DMS53 treated with DMSO at 0.1 percent for 48 hours (cell line): ENCODE measurements around the gene CPAMD8.
A peak's percentile ranks its signal among the peaks of the same experiment; 100 is the strongest.

ENCODE experiments used
- DNase-seq: peaks from one replicate; lab custom pipeline; 2025; ENCODE audit not compliant: unreplicated experiment; lab: John Stamatoyannopoulos, UW

The CPAMD8 gene

DNA sequence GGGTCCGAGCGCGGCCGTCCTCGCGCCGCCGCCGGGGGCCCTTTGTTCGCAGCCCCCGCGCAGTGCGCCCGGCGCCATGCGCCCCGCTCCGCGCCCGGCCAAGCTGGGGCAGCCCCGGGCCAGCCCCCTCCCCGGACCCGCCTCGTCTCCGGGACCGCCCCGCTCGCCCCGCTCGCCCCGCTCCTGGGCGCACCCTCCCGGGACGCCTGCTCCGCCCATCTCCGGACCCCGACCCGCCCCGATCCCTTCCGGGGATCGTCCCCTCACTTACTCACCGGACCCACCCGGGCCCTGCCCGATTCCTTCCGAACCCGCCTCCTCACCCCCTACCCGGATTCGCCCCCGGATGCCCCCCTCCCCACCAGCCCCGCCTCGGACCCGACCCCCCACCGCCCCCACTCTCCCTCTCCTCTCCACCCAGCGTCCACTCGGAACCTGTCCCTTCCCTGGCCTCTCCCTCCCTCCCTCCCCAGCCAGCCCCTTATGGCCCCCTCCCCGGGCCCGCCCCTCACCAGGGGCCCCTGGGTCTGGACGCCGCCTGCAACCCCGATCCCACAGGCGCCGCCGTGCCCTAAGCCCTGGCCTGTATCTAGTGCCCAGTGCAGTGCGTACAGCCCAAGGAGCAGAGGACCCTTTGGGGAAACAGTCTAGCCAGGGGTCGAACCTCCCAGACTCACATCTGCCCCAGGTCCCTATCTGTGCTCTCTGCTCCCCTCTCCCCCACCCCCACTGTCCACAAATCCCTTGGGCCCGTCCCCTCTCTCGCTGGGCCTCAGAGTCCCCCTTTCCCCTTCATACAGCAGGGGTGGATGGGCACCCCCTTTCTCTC lies at the start of gene CPAMD8:
Gene CPAMD8, minus strand, starts transcription at position 105 of the 829 bp plus-strand sequence. CDS start 168 bp downstream, outside the sequence.
- no peak for DNase-seq

DNA sequence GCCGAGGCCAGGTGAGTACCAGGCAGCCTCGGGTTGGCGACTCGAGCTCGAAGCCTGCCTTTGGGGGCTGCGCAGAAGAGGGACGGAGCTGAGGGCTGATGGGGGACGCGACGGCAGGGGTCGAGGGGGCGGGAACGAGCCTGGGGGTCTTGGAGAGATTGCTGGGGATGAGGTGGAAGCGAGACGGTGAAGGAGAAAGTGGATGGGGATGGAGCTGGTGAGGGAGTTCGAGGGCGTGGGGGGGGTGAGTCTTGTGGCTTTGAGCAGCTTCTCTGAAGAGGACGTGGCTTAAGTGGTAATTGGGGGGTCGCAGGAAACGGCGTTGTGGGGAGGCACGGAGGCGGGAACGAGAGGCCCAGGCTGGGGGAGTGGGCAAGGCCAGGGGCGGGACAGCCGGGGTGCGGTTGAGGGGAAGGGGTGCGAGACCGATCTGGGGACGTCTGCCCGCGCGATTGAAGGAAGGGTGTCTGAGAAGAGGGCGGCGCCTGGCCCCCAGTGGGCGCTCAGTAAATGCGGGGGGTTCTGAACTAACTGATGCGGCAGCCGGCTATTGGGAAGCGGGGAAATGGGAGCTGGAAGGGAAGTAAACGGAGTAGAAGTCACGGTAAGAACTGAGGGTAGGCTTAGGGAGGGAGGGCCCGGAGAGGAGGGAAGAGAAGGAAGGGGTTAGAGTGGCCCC lies 49.4 kb upstream of the CPAMD8 start:
- no peak for DNase-seq

DNA sequence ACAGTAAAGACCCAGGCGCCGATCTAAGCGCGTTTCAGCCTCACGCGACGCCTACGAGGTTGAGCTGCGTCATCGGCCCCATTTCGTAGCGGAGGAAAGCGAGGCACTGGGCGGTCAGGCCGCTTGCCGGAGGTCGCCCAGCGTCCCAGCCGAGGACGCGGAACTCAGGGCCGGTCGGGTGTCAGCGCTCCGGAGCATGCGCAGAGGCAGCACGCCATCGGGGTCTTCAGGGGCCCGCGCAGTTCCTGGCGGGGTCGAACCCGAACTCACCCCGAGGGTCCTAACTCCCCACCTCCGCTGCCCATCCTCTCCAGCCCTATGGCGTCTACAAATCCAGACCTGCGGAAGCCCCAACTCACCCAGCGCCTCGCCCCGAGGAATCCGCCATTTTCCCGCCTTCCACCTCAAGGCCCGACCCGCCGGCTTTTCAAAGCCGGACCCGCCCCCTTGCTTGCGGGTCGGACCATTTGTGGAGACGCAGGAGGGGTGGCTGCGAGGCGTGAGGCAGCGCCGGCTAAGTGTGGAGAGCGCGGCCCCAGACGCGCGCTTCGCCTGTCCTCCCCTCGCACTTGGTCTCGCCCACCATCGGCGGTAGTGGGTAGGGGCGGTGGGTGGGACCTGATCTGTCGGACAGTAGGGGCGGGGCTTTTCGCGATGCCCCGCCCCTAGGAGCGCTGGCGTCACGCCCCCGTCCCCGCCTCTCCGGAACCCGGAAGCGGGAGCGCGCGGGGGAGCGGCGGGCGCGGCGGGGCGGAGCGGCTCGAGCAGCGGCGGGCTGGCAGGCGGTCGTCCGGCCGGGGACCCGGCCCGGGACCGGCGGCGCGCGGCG lies 48.6 kb upstream of the CPAMD8 start, which contains the start of the genes HAUS8 and MYO9B:
Gene HAUS8, minus strand, starts transcription at position 418 of the 829 bp plus-strand sequence. Its CDS starts 30 bp downstream, at position 388.
Gene MYO9B, plus strand, starts transcription at position 743 of the 829 bp plus-strand sequence. CDS start 25,941 bp downstream, outside the sequence.
- peak; percentile 80 for DNase-seq

DNA sequence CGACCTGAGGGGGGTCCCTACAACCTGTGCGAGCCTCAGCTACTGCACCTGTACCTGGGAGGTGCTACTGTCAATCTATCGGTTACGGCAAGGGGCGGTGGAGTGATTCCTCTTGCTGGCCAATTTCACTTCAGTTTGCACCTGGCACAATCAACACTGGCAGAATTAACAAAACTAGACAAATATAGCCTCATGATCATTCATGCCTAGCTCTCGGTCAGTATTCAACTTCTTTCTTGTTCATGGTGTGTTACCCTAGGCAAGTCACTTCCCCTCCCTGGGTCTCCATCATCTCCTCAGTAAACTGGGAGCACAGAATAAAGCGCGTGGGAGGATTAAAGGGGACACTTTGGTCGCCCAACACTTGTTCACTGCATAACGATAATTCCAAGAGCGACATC lies 48.0 kb upstream of the CPAMD8 start:
- DNase-seq = no peak

- DNase-seq = peak; percentile 11
Observed at GRCh38 chr19:17073869-17074633, 47.4 kb upstream of the CPAMD8 start.

DNA sequence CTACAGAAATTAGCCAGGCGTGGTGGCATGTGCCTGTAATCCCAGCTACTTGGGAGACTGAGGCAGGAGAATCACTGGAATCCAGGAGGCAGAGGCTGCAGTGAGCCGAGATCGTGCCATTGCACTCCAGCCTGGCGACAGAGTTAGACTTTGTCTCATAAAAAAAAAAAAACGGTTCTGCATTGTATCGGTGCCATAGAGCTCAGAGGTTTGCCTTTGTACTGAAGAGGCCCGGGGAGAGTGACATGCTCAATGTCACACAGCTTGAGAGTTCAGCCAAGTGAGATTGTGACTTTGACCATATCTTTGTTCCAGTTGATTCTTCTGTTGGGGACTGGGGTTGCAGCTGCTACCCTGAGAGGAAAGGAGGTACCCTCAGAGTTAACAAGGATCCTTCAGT lies 44.3 kb upstream of the CPAMD8 start:
- no peak for DNase-seq

GRCh38 chr19:17070421-17070820 lies 43.8 kb upstream of the CPAMD8 start:
- no peak for DNase-seq

DNA sequence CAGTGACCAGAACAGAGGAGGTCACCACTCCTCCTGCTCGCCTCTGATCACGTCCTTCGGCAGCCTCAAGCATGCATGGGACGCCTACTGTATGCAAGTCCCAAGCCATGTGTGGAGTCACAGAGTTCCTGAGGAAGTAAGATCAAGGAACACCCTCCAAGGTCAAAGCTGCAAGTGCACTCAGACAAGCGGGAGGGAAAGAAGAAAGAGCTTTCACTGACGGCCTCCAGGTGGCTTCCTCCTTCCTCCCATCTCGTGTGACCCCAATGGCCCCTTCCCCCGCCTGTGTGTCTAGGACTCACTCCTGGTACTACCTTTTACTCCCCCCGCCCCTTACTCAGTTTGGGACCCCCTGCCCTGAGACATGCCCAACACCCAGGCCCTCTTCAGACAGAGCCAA lies 42.6 kb upstream of the CPAMD8 start:
- no peak for DNase-seq

DNA sequence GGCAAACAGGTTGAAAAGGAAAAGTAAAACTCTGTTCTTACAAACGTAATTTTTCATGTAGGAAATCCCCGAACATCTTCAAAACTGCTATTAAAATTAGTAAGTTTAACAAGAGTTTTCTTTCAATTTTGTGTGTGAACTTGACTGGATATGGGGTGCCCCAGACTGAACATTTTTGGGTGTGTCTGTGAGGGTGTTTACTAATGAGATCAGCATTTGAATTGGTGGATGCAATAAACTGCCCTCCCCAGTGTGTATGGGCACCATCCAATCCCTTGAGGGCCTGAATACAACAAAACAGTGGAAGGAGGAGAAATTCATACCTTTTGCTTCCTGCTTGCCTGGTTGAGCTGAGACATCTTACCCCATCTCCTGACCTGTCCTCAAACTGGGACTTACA lies 36.8 kb upstream of the CPAMD8 start:
- DNase-seq = no peak

- DNase-seq = no peak
Observed at GRCh38 chr19:17061691-17062090, 35.1 kb upstream of the CPAMD8 start.

- DNase-seq = no peak
Observed at GRCh38 chr19:17061205-17061604, 34.6 kb upstream of the CPAMD8 start.

DNA sequence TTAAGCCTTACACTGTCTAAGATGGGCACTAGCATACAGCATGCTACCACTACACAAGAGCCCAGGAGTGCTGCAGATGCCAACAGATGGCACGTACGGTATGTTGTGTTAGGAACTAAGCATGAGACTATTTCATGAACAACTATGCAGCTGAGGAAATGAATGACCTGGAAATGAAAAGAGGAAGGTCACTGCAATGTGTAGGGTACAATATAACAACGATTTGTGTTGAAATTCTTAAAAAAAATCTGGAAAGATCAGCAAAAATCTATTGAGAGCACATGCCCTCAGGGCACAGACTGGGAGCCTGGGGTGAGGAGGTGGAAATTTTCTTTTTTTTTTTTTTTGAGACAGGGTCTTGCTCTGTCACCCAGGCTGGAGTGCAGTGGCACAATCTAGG lies 34.2 kb upstream of the CPAMD8 start:
- DNase-seq = no peak

GRCh38 chr19:17058236-17058635 lies 31.6 kb upstream of the CPAMD8 start:
- DNase-seq = no peak

GRCh38 chr19:17055636-17056035 lies 29.0 kb upstream of the CPAMD8 start:
- DNase-seq = no peak

DNA sequence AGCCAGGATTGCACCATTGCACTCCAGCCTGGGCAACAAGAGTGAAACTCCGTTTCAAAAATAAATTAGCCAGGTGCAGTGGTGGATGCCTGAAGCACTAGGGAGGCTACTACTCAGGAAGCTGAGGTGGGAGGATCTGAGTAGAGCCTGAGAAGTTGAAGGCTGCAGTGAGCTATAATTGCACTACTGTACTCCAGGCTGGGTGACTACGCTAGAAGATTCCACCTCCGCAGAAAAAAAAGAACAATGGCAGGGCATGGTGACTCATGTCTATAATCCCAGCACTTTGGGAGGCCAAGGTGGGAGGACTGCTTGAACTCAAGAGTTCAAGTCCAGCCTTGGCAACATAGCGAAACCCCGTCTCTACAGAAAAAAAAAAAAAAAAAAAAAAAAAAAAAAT lies 28.1 kb upstream of the CPAMD8 start:
- DNase-seq = no peak

GRCh38 chr19:17052439-17052838 lies 25.8 kb upstream of the CPAMD8 start:
- DNase-seq = no peak

- DNase-seq = no peak
Observed at GRCh38 chr19:17049711-17050280, 23.2 kb upstream of the CPAMD8 start.

- DNase-seq = no peak
Observed at GRCh38 chr19:17048885-17049453, 22.4 kb upstream of the CPAMD8 start.

GRCh38 chr19:17045907-17046502 lies 19.4 kb upstream of the CPAMD8 start:
- no peak for DNase-seq
